Uterus (tissue), 2 donors: ENCODE results near the gene KCNA1.

Experiments
- POLR2A ChIP-seq, 2 donors: fragments of 450-650 bp; IDR thresholded peaks; one replicate each; pipeline ENCODE4 v1.6.1; 2016; ENCODE audit warnings: antibody characterized with exemption in 2 of 2, mild to moderate bottlenecking in 1 of 2, moderate library complexity in 1 of 2
- TF ChIP-seq, protein P1 (sequence below), 4 experiments: fragments of 200-600 bp in 2 of 4; fragments of 450-650 bp in 2 of 4; sonication (generic) in 2 of 4; IDR thresholded peaks; one replicate each; pipeline ENCODE4 v1.5.1; 2016 to 2019; ENCODE audit warnings: antibody characterized with exemption in 4 of 4, mild to moderate bottlenecking in 2 of 4, moderate library complexity in 1 of 4

GRCh38 chr12:4951083-4951482 lies 41.4 kb downstream of the KCNA1 start:
- TF ChIP-seq, protein P1, sequence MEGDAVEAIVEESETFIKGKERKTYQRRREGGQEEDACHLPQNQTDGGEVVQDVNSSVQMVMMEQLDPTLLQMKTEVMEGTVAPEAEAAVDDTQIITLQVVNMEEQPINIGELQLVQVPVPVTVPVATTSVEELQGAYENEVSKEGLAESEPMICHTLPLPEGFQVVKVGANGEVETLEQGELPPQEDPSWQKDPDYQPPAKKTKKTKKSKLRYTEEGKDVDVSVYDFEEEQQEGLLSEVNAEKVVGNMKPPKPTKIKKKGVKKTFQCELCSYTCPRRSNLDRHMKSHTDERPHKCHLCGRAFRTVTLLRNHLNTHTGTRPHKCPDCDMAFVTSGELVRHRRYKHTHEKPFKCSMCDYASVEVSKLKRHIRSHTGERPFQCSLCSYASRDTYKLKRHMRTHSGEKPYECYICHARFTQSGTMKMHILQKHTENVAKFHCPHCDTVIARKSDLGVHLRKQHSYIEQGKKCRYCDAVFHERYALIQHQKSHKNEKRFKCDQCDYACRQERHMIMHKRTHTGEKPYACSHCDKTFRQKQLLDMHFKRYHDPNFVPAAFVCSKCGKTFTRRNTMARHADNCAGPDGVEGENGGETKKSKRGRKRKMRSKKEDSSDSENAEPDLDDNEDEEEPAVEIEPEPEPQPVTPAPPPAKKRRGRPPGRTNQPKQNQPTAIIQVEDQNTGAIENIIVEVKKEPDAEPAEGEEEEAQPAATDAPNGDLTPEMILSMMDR (IDR thresholded peaks at IDR 0.05): no peak
- TF ChIP-seq POLR2A (IDR thresholded peaks at IDR 0.05): no peak
